ENCODE data around the gene KRT77.

The KRT77 gene

DNA sequence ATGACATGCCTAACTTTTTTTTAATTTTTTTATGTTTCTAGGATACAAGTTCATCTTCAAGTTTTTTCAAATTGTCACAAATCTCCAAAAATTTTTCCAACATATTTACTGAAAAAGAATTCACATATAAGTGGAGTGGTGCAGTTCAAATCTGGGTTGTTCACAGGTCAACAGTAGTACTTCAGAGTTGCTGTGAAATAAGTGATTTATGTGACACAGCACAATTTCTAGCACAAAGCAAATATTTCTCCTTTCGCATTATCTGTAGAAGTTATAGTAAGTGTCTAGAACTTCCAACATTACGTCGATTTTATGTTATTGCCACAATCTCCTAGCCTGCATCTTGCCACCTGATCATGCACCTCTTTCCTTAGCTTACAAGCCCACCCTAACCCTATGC lies 41.7 kb downstream of the KRT77 start:
- ATAC-seq, result no peak
- TF ChIP-seq CSDC2 (CRISPR knock-in tag; IDR thresholded peaks at IDR 0.05), result no peak
- TF ChIP-seq ZC3H10 (CRISPR knock-in tag; IDR thresholded peaks at IDR 0.05), result no peak
- TF ChIP-seq ZFP3 (CRISPR knock-in tag; IDR thresholded peaks at IDR 0.05), result no peak
- no peak for TF ChIP-seq TSHZ2 (CRISPR knock-in tag; IDR thresholded peaks at IDR 0.05)
- no peak for TF ChIP-seq ZNF565 (CRISPR knock-in tag; conservative IDR thresholded peaks at IDR 0.05; ENCODE audit: low read depth)
- no peak for TF ChIP-seq ESRRG (CRISPR knock-in tag; IDR thresholded peaks at IDR 0.05)

- no peak for TF ChIP-seq ZNF565 (CRISPR knock-in tag; conservative IDR thresholded peaks at IDR 0.05; ENCODE audit: low read depth)
- no peak for TF ChIP-seq BACH2 (CRISPR knock-in tag; IDR thresholded peaks at IDR 0.05; ENCODE audit: borderline replicate concordance)
- no peak for TF ChIP-seq CSRNP3 (CRISPR knock-in tag; IDR thresholded peaks at IDR 0.05)
- no peak for TF ChIP-seq ZFP30 (CRISPR knock-in tag; IDR thresholded peaks at IDR 0.05)
- no peak for ATAC-seq
Observed at GRCh38 chr12:52660934-52661499, 42.3 kb downstream of the KRT77 start.

GRCh38 chr12:52659951-52660350 lies 43.4 kb downstream of the KRT77 start:
- no peak for ATAC-seq
- TF ChIP-seq OSR1 (CRISPR knock-in tag; IDR thresholded peaks at IDR 0.05), result no peak

DNA sequence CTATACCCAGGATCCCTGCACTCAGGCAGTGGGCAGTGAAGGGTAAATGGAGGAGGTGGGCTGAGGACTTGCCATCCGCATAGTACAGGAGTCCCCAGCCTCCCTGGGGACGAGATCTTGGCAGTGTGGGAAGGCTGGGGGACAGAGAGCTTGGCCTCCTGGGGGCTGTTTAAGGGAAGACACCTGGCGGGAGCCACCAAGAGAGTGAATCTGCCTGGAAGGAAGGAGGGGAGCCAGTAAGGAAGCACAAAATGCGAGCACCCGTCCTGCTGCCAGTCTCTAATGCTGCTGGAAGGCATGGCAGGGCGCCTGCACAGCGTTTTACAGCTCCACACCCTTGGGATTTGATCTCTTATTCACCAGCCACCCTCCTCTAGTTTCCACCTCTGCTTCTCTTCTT lies 43.9 kb downstream of the KRT77 start:
- no peak for ATAC-seq
- TF ChIP-seq PATZ1 (CRISPR knock-in tag; IDR thresholded peaks at IDR 0.05; ENCODE audit: borderline replicate concordance) (no peak), RARB (CRISPR knock-in tag; IDR thresholded peaks at IDR 0.05) (no peak), BACH2 (CRISPR knock-in tag; IDR thresholded peaks at IDR 0.05; ENCODE audit: borderline replicate concordance) (no peak), OSR1 (CRISPR knock-in tag; IDR thresholded peaks at IDR 0.05) (no peak), POU6F1 (CRISPR knock-in tag; IDR thresholded peaks at IDR 0.05; ENCODE audit: borderline replicate concordance, low read depth) (no peak), ZNF8 (CRISPR knock-in tag; IDR thresholded peaks at IDR 0.05) (no peak), TOX (CRISPR knock-in tag; IDR thresholded peaks at IDR 0.05; ENCODE audit: borderline replicate concordance) (no peak), TSHZ2 (CRISPR knock-in tag; IDR thresholded peaks at IDR 0.05) (no peak), ESRRG (CRISPR knock-in tag; IDR thresholded peaks at IDR 0.05) (no peak), SNAI2 (CRISPR knock-in tag; IDR thresholded peaks at IDR 0.05) (no peak)

All from SK-N-SH treated with all-trans-retinoic acid at 6 μM for 48 hours (cell line).